ENCODE measurements around the gene ZNF189. TPM values are rescaled to one million over a fixed set of nuclear protein-coding genes. Genes with fewer than 3 reads are reported as not detected.

The ZNF189 gene
- total RNA-seq, 1 experiment from 2014 or later = 9.4 TPM

DNA sequence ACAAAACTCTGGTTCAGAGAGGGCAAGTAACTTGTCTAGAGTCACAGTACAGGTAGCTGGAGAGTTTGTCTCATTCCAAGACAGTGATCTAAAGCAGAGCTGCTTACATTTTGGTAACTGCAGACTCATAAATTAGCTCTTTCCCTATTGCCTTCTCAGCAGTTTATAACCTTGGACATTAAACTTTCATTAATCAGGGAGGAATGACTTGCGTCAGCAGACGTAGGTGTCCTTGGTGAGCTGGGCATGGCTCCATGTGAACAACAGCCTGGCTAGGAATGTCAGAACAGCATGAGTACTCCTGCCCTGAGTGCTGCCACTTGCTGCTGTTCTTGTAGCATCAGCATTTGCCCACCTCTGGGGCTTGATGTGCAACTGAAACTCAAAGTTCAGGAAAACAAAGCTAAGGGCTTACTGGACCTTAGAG is 39.2 kb downstream of the ZNF189 start:
- H3K9me2 ChIP-seq (ENCODE audit: insufficient read depth) = no peaks in the 10 kb centered on the region
- H3F3A ChIP-seq (ENCODE audit: insufficient read depth, low read depth) = no peaks in the 10 kb centered on the region
- TF ChIP-seq CTCF (conservative IDR thresholded peaks at IDR 0.05) = no peak
- no peak for TF ChIP-seq EZH2 (IDR thresholded peaks at IDR 0.05; ENCODE audit: low read depth)
- H3K79me2 ChIP-seq (ENCODE audit: low read depth) = no peaks in the 10 kb centered on the region
- no peak overlapping the region for H3K27ac ChIP-seq
- H3K36me3 ChIP-seq (ENCODE audit: low read depth) = no peaks in the 10 kb centered on the region
- ChIA-PET CTCF (no interaction called here), POLR2A (ENCODE audit: unreplicated experiment) (no interaction called here)
- no TSS peak for BruUV-seq (replicated peaks)
- H3K9me3 ChIP-seq (ENCODE audit: insufficient read depth, low read depth) = no peaks in the 10 kb centered on the region
- no peak for DNase-seq
- no peak overlapping the region for H2AFZ ChIP-seq
- intact Hi-C loops (cut with micrococcal nuclease; ENCODE audit: unreplicated experiment) = no loop called here
- no peaks in the 10 kb centered on the region for H3K4me1 ChIP-seq (replicated peaks; ENCODE audit: insufficient read depth)
- H4K20me1 ChIP-seq (ENCODE audit: insufficient read depth) = no peaks in the 10 kb centered on the region
- H3K4me2 ChIP-seq = no peak overlapping the region
- H3K4me3 ChIP-seq = no peak overlapping the region
- H3K27me3 ChIP-seq (ENCODE audit: insufficient read depth, low read depth) = peaks cover 30% of the 10 kb centered on the region; the same call in 1 of the 2 replicates

GRCh38 chr9:101438523-101438922 is 39.9 kb downstream of the ZNF189 start:
- no peaks in the 10 kb centered on the region for H3K9me2 ChIP-seq (ENCODE audit: insufficient read depth)
- H3K4me3 ChIP-seq = no peak overlapping the region
- peaks cover 33% of the 10 kb centered on the region; the same call in 1 of the 2 replicates for H3K27me3 ChIP-seq (ENCODE audit: insufficient read depth, low read depth)
- TF ChIP-seq CTCF (conservative IDR thresholded peaks at IDR 0.05) (no peak), EZH2 (IDR thresholded peaks at IDR 0.05; ENCODE audit: low read depth) (no peak)
- no peaks in the 10 kb centered on the region for H4K20me1 ChIP-seq (ENCODE audit: insufficient read depth)
- ChIA-PET CTCF (no interaction called here), POLR2A (ENCODE audit: unreplicated experiment) (no interaction called here)
- BruUV-seq (replicated peaks) = no TSS peak
- intact Hi-C loops (cut with micrococcal nuclease; ENCODE audit: unreplicated experiment) = no loop called here
- H3K4me2 ChIP-seq = no peak overlapping the region
- no peaks in the 10 kb centered on the region for H3F3A ChIP-seq (ENCODE audit: insufficient read depth, low read depth)
- no peak overlapping the region for H2AFZ ChIP-seq
- H3K79me2 ChIP-seq (ENCODE audit: low read depth) = no peaks in the 10 kb centered on the region
- DNase-seq = no peak
- no peak overlapping the region for H3K27ac ChIP-seq
- H3K36me3 ChIP-seq (ENCODE audit: low read depth) = no peaks in the 10 kb centered on the region
- H3K9me3 ChIP-seq (ENCODE audit: insufficient read depth, low read depth) = no peaks in the 10 kb centered on the region
- H3K4me1 ChIP-seq (replicated peaks; ENCODE audit: insufficient read depth) = no peaks in the 10 kb centered on the region

DNA sequence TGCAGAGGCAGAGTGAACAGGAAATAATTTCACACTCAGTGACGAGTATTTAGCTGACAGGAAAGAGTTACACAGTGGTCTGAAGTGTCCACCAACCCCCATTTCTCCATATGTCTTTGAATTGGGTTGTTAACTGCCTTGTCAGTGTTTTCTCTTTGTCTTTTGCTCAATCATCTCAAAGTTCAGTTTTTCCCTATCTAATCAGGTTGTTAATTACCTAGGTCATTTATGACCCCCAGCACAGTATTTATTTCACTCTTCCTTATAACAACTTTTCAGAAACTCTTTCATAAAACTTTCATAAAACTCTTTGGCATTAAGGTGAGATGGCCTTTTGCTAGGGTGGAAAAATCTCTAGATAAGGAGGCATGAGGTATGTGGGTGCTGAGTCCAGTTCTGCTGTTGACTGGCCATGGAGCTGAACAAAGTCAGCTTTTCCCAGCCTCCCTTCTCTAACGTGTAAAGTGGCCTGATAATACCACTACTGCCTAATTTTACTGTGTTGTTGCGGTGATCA is 42.1 kb downstream of the ZNF189 start:
- CTCF ChIA-PET = no interaction called here
- Histone ChIP-seq H2AFZ (no peak overlapping the region), H4K20me1 (ENCODE audit: insufficient read depth) (no peaks in the 10 kb centered on the region), H3K27me3 (ENCODE audit: insufficient read depth, low read depth) (peaks cover 29% of the 10 kb centered on the region; the same call in 1 of the 2 replicates), H3K4me1 (replicated peaks; ENCODE audit: insufficient read depth) (no peaks in the 10 kb centered on the region), H3K36me3 (ENCODE audit: low read depth) (no peaks in the 10 kb centered on the region), H3K4me2 (no peak overlapping the region), H3K4me3 (no peak overlapping the region), H3K79me2 (ENCODE audit: low read depth) (no peaks in the 10 kb centered on the region), H3K9me3 (ENCODE audit: insufficient read depth, low read depth) (no peaks in the 10 kb centered on the region), H3F3A (ENCODE audit: insufficient read depth, low read depth) (no peaks in the 10 kb centered on the region), H3K27ac (no peak overlapping the region), H3K9me2 (ENCODE audit: insufficient read depth) (no peaks in the 10 kb centered on the region)
- no peak for DNase-seq
- no peak for TF ChIP-seq CTCF (conservative IDR thresholded peaks at IDR 0.05)
- TF ChIP-seq EZH2 (IDR thresholded peaks at IDR 0.05; ENCODE audit: low read depth) = no peak
- POLR2A ChIA-PET (ENCODE audit: unreplicated experiment) = no interaction called here
- intact Hi-C loops (cut with micrococcal nuclease; ENCODE audit: unreplicated experiment) = no loop called here
- no TSS peak for BruUV-seq (replicated peaks)

Measured in PC-9 (cell line).